ENCODE results near the gene LLPH. TPM values are rescaled to one million over a fixed set of nuclear protein-coding genes. Genes with fewer than 3 reads are reported as not detected.

LLPH gene
- total RNA-seq, 2 experiments from 2014 or later, result 51.7 to 56.0 TPM

DNA sequence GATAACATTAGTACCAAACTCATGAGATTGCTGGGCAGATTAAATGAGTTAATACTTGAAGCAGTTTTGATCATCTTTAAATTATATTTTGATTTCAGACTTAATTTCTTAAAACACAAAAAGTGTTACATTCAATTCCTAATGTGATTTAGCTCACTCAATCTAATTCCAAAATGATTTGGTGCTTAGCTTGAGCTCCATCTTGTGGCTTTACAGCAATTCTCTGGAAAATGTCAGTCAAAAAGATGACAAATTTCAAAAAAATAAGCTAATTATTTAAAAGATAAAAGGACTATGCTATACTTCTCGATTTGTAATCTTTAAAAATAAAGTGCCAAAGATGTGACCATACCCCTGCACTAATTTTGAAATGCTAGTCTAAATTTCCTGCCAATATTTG lies 10.1 kb downstream of the LLPH start:
- no peak overlapping the region for H3K4me3 Mint-ChIP-seq
- H3K4me1 Mint-ChIP-seq, result peaks cover 16% of the 10 kb centered on the region
- H3K27ac Mint-ChIP-seq, result no peak overlapping the region
- DNase-seq, result no peak
- H3K27me3 Mint-ChIP-seq, result no peaks in the 10 kb centered on the region
- H3K36me3 Mint-ChIP-seq, result peaks cover 25% of the 10 kb centered on the region
- no peaks in the 10 kb centered on the region for H3K9me3 Mint-ChIP-seq

GRCh38 chr12:66119870-66120241 lies 10.7 kb downstream of the LLPH start:
- no peak for DNase-seq
- Mint-ChIP-seq H3K27me3 (no peaks in the 10 kb centered on the region), H3K4me3 (no peak overlapping the region), H3K4me1 (peaks cover 13% of the 10 kb centered on the region), H3K9me3 (no peaks in the 10 kb centered on the region), H3K27ac (no peak overlapping the region), H3K36me3 (peaks cover 20% of the 10 kb centered on the region)

DNA sequence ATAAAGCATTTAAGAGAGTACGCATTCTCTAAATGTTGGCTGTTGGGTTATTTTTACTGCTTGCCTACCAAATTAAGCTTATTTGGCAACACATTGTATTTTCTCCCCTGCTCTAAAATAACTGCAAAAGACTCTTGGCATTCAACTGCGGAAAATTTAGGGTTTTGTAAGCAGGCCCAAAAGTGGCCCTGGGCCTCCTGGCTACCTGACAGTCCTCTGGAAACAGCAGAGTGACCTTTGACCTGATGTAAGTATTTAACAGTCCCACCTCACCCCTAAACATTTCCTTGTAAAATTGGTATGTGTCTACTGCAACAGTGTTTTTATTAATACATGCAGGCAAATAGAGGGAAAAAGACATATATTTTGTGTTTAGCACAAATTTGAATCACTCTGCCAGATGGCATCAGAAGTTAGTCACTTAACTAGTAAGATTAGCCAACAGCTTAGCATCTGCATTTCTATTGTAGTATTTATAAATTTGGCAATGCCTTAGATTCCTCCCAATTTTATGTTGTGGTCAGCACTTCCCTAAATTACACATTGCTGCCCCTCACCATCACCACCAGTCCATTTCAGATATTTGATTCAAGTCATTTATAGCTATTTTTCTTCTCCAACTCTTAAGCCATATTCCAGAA lies 11.2 kb downstream of the LLPH start:
- H3K4me3 Mint-ChIP-seq, result no peak overlapping the region
- H3K4me1 Mint-ChIP-seq, result peaks cover 12% of the 10 kb centered on the region
- H3K36me3 Mint-ChIP-seq, result peaks cover 19% of the 10 kb centered on the region
- no peaks in the 10 kb centered on the region for H3K27me3 Mint-ChIP-seq
- no peaks in the 10 kb centered on the region for H3K9me3 Mint-ChIP-seq
- no peak for DNase-seq
- no peak overlapping the region for H3K27ac Mint-ChIP-seq

DNA sequence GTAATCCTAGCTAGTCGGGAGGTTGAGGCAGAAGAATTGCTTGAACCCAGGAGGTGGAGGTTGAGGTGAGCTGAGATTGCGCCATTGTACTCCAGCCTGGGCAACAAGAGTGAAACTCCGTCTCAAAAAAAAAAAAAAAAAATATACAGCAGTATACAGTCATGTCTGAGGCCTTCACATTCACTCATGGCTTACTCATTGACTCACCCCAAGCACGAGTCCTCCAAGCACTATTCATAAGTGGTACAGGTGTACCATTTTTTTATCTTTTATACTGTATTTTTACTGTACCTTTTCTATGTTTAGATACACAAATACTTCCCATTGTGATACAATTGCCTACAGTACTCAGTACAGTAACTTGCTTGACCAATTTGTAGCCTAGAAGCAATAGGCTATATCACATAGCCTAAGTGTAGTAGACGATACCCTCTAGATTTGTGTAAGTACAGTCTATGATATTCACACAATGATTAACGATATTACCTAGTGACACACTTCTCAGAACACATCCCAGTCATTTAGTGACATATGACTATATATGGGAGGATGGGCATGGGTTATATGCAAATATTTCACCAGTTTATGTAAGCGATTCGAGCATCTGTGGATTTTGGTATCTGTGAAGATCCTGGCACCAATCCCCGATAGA lies 12.2 kb downstream of the LLPH start:
- H3K36me3 Mint-ChIP-seq, result peaks cover 15% of the 10 kb centered on the region
- no peak overlapping the region for H3K27ac Mint-ChIP-seq
- DNase-seq, result no peak
- peaks cover 15% of the 10 kb centered on the region for H3K4me1 Mint-ChIP-seq
- no peaks in the 10 kb centered on the region for H3K9me3 Mint-ChIP-seq
- no peak overlapping the region for H3K4me3 Mint-ChIP-seq
- H3K27me3 Mint-ChIP-seq, result no peaks in the 10 kb centered on the region

DNA sequence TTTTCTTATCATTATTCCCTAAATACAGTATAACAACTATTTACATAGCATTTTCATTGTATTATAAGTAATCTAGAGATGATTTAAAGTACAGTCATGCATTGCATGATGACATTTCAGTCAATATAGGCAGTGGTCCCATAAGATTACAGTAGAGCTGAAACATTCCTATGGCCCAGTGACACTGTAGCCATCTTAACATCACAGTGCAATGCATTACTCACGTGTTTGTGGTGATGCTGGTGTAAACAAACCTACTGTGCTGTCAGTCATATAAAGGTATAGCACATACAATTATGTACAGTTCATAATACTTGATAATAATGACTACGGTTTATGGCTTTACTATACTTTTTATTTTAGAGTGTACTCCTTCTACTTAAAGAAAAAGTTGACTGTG lies 13.3 kb downstream of the LLPH start:
- peaks cover 15% of the 10 kb centered on the region for H3K4me1 Mint-ChIP-seq
- H3K36me3 Mint-ChIP-seq, result peaks cover 14% of the 10 kb centered on the region
- no peak for DNase-seq
- no peak overlapping the region for H3K27ac Mint-ChIP-seq
- H3K4me3 Mint-ChIP-seq, result no peak overlapping the region
- no peaks in the 10 kb centered on the region for H3K27me3 Mint-ChIP-seq
- H3K9me3 Mint-ChIP-seq, result no peaks in the 10 kb centered on the region

GRCh38 chr12:66115071-66115600 lies 15.4 kb downstream of the LLPH start:
- no peak for DNase-seq
- Mint-ChIP-seq H3K27me3 (no peaks in the 10 kb centered on the region), H3K27ac (no peak overlapping the region), H3K9me3 (no peaks in the 10 kb centered on the region), H3K4me1 (peaks cover 13% of the 10 kb centered on the region), H3K36me3 (peaks cover 9% of the 10 kb centered on the region), H3K4me3 (no peak overlapping the region)

DNA sequence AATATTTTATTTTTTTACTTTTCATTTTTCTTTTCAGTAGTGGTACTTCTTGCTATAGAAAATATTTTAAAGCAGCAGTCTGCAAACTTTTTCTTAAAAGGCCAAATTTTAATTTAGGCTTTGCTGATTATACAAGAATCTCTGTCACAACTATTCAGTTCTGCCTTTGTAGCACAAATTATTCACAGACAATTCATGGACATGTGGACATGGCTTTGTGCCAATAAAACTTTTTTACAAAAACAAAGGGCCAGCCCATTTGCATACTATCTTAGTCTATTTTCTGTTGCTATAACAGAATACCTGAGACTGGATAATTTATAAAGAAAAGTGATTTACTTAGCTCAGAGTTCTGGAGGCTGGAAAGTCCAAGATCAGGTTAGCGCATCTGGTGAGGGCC lies 17.1 kb downstream of the LLPH start:
- Mint-ChIP-seq H3K36me3 (peaks cover 2% of the 10 kb centered on the region), H3K4me1 (peaks cover 4% of the 10 kb centered on the region), H3K27me3 (no peaks in the 10 kb centered on the region), H3K27ac (no peak overlapping the region), H3K4me3 (no peak overlapping the region), H3K9me3 (no peaks in the 10 kb centered on the region)
- no peak for DNase-seq

DNA sequence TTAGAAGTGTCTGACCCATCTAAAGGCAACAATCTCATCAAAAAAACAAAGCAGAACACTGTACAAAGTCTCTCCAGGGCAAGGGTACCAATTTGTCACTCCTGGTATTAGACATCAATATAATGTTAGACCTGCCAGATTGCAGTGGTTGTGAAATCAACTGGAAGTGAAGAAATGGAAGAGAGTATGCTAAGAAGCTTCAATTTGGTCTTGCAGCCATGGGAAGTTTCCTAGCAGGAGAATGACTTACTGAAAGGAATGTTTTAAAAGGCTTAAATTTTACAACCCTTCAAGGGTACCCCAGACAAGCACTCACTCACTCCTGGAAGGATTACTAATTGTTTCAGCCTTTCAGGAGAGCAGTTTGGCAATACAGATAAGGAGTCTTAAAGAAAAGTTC lies 18.9 kb downstream of the LLPH start:
- H3K9me3 Mint-ChIP-seq, result no peaks in the 10 kb centered on the region
- H3K4me3 Mint-ChIP-seq, result no peak overlapping the region
- H3K4me1 Mint-ChIP-seq, result peaks cover 5% of the 10 kb centered on the region
- H3K36me3 Mint-ChIP-seq, result no peaks in the 10 kb centered on the region
- no peak for DNase-seq
- H3K27me3 Mint-ChIP-seq, result no peaks in the 10 kb centered on the region
- H3K27ac Mint-ChIP-seq, result no peak overlapping the region

GRCh38 chr12:66109056-66109455 lies 21.5 kb downstream of the LLPH start:
- no peak for DNase-seq
- Mint-ChIP-seq H3K27me3 (no peaks in the 10 kb centered on the region), H3K36me3 (no peaks in the 10 kb centered on the region), H3K27ac (no peak overlapping the region), H3K4me1 (peaks cover 3% of the 10 kb centered on the region), H3K9me3 (no peaks in the 10 kb centered on the region), H3K4me3 (no peak overlapping the region)

GRCh38 chr12:66108386-66108785 lies 22.2 kb downstream of the LLPH start:
- no peaks in the 10 kb centered on the region for H3K36me3 Mint-ChIP-seq
- no peaks in the 10 kb centered on the region for H3K9me3 Mint-ChIP-seq
- peaks cover 1% of the 10 kb centered on the region for H3K4me1 Mint-ChIP-seq
- H3K4me3 Mint-ChIP-seq, result no peak overlapping the region
- no peaks in the 10 kb centered on the region for H3K27me3 Mint-ChIP-seq
- H3K27ac Mint-ChIP-seq, result no peak overlapping the region
- no peak for DNase-seq

GRCh38 chr12:66107451-66107915 lies 23.1 kb downstream of the LLPH start:
- DNase-seq, result peak; percentile 33
- Mint-ChIP-seq H3K36me3 (no peaks in the 10 kb centered on the region), H3K4me3 (no peak overlapping the region), H3K9me3 (no peaks in the 10 kb centered on the region), H3K27me3 (no peaks in the 10 kb centered on the region), H3K4me1 (peaks cover 1% of the 10 kb centered on the region), H3K27ac (no peak overlapping the region)

DNA sequence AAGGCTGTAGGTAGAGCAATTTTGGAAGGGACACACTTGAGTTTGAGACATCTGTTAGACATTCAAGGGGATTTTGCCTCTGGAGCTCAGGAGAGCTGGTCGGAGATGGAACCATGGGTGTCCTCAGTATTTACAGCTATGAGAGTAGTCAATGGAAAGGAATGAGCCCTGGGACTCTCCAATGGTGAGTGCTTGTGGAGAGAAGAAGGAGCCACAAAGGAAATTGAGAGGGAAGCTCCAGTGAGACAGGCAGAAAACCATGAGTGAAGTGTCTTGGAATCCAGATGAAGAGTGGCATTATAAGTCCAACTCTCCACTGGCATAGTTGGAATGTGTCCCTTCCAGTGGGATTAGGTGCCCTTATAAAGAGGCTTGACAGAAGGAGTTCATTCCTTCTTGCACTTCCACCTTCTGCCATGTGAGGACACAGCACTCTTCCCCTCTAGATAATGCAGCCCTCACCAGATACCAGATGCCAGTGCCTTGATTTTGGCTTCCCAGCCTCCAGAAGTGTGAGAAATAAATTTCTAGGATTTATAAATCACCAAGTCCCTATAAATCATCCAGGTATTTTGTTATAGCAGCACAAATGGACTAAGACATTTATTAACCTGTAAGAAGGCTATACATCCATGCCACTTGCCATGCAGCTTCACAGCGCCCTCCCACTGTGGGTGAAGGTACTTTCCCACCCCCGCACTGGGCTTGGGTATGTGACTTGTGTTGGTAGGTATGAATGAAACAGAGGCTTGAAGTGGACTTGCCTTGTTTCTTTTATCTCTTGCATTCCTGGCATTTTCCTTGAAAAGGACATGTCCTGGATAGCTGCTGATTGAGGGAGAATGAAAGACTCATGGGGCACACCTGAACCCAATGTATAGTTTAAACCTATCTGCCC lies 27.3 kb downstream of the LLPH start:
- H3K4me3 Mint-ChIP-seq, result no peak overlapping the region
- no peaks in the 10 kb centered on the region for H3K9me3 Mint-ChIP-seq
- peak; percentile 3 for DNase-seq
- peaks cover 1% of the 10 kb centered on the region for H3K4me1 Mint-ChIP-seq
- H3K27ac Mint-ChIP-seq, result no peak overlapping the region
- H3K27me3 Mint-ChIP-seq, result peaks cover 22% of the 10 kb centered on the region
- no peaks in the 10 kb centered on the region for H3K36me3 Mint-ChIP-seq

DNA sequence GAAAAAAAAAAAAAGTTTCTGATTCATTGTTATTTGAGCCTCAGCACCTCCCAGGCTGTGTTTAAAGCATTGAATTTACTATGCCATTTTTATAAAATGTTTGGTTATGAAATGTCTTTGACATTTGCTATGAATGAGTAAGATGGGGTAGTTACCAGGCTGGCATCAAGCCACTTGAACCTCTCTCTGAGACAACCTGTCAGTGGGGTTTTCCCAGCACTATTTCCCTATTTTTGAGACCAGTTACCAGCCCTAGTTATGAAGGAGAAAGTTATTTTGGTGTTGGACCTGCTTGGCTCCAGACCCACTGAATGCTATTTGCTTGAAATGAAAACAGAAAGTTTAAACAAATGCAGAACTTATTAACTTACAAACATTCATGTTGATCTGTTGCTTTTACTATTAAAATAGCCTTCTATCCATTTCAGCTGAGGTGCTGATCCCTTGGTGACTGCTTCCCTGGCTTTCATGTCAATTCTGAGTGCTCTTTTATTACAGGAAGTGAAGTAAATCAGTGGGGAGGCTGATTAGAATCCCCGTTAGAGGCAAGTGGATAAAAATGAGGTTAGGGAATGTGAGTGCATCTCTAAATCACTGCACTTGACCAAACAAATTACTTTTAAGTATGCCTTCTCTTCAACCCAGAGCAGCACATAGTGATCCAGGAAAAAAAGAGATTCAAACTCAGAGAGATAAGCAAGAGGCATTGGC lies 37.8 kb downstream of the LLPH start:
- Mint-ChIP-seq H3K4me3 (no peak overlapping the region), H3K27me3 (peaks cover 31% of the 10 kb centered on the region), H3K36me3 (peaks cover 2% of the 10 kb centered on the region), H3K27ac (no peak overlapping the region), H3K9me3 (peaks cover 3% of the 10 kb centered on the region), H3K4me1 (peaks cover 2% of the 10 kb centered on the region)
- DNase-seq, result no peak

DNA sequence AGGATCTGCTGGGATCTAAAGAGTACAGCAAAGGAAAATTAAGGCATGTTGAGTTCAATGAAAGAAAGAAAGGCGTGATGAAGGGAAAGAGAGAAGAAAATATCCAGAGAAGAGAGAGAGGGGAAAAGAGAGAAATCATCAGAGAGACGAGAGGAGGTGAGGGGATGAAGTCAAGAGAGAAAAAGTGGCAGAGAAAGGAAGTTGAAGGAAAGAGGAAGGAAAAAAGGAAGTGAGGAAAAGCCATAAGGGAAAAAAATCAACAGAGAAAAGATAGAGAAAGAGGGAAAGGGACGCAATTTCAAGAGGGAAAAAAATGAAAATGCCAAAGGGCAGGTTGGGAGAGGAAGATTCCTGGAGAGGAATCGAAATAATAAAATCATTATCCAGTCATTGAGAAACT lies 40.4 kb downstream of the LLPH start:
- Mint-ChIP-seq H3K4me3 (no peak overlapping the region), H3K9me3 (no peaks in the 10 kb centered on the region), H3K27ac (no peak overlapping the region), H3K27me3 (peaks cover 25% of the 10 kb centered on the region), H3K4me1 (peaks cover 2% of the 10 kb centered on the region), H3K36me3 (no peaks in the 10 kb centered on the region)
- no peak for DNase-seq

All from activated naive CD8-positive, alpha-beta T cell treated with anti-CD3 and anti-CD28 coated beads for 36 hours (primary cell).